ENCODE results near the gene ZNF117.
"Not testable (repeated sequence)": the region's sequence is repeated elsewhere in the genome, so short reads cannot be mapped to it uniquely, and the experiment has no call there.

Gene ZNF117

GRCh38 chr7:64996305-64996704, 5.5 kb upstream of the ZNF117 start:
- no peak for DNase-seq

GRCh38 chr7:64993901-64994300, 3.1 kb upstream of the ZNF117 start:
- DNase-seq = no peak

GRCh38 chr7:64992971-64993370, 2.1 kb upstream of the ZNF117 start:
- DNase-seq = no peak

- no peak for DNase-seq
Observed at GRCh38 chr7:64990216-64990615, 620 bp downstream of the ZNF117 start.

- no peak for DNase-seq
Observed at GRCh38 chr7:64978497-64979203, 12.2 kb downstream of the ZNF117 start.

GRCh38 chr7:64965594-64965993, 25.2 kb downstream of the ZNF117 start:
- DNase-seq = no peak

- DNase-seq = no peak
Observed at GRCh38 chr7:64959072-64959747, 31.6 kb downstream of the ZNF117 start.

- no peak for DNase-seq
Observed at GRCh38 chr7:64951250-64951848, 39.5 kb downstream of the ZNF117 start.

- DNase-seq = not testable (repeated sequence)
Observed at GRCh38 chr7:64950673-64951072, 40.2 kb downstream of the ZNF117 start.

GRCh38 chr7:64948774-64949173, 42.1 kb downstream of the ZNF117 start:
- DNase-seq = not testable (repeated sequence)

- no peak for DNase-seq
Observed at GRCh38 chr7:64947252-64948000, 43.4 kb downstream of the ZNF117 start.

- no peak for DNase-seq
Observed at GRCh38 chr7:64946772-64947171, 44.1 kb downstream of the ZNF117 start.

- no peak for DNase-seq
Observed at GRCh38 chr7:64945503-64946175, 45.2 kb downstream of the ZNF117 start.

- not testable (repeated sequence) for DNase-seq
Observed at GRCh38 chr7:64944667-64945502, 46.0 kb downstream of the ZNF117 start.

- DNase-seq = not testable (repeated sequence)
Observed at GRCh38 chr7:64940021-64940420, 50.8 kb downstream of the ZNF117 start.

GRCh38 chr7:64938540-64938939, 52.3 kb downstream of the ZNF117 start:
- no peak for DNase-seq

GRCh38 chr7:64934478-64934877, 56.4 kb downstream of the ZNF117 start:
- no peak for DNase-seq

- DNase-seq = not testable (repeated sequence)
Observed at GRCh38 chr7:64928252-64929187, 62.3 kb downstream of the ZNF117 start.

Measured in SIG-M5 (cell line).